Cerebellar cortex (tissue), 1 donor: ENCODE data around the gene YIPF2.
"Not testable (repeated sequence)": the region's sequence is repeated elsewhere in the genome, so short reads cannot be mapped to it uniquely, and the experiment has no call there.

Experiments used
- DNase-seq: peaks from one replicate; pipeline ENCODE4 v3.0.0-alpha.2; 2015; ENCODE audit warnings: low spot score

YIPF2 gene

DNA sequence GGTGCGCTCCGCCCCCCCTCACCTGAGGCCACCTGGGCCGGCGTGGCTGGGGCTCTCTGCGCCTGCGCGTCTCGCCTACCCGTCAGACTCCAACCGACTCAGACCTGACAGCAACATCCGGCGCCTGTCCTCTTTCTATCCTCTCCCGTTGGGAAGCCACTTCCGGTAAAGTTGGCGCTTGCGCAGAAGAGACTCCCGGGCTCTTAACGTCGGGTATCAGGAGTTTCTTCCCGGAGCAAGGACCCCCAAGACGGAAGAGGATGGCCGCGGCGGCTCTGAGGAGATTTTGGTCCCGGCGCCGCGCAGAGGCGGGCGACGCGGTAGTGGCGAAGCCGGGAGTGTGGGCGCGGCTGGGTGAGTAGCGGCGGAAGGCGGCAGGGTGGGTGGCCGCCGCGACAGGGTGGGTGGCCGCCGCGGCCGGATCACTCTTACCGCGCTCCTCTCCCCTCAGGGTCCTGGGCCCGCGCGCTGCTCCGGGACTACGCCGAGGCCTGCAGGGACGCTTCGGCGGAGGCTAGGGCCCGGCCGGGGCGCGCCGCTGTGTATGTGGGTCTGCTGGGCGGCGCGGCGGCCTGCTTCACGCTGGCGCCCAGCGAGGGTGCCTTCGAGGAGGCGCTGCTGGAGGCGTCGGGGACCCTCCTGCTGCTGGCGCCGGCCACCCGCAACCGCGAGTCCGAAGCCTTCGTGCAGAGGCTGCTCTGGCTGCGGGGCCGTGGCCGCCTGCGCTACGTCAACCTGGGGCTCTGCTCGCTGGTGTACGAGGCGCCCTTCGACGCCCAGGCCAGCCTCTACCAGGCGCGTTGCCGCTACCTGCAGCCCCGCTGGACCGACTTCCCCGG, at the start of gene YIPF2, which contains the start of gene TIMM29:
Gene YIPF2 (minus strand): TSS at position 77 of the 839 bp plus-strand sequence. CDS start 229 bp downstream, outside the sequence.
Gene TIMM29 (plus strand): TSS at position 249 of the 839 bp plus-strand sequence. CDS start 12 bp downstream, at position 261.
- DNase-seq: peak; percentile 99

DNA sequence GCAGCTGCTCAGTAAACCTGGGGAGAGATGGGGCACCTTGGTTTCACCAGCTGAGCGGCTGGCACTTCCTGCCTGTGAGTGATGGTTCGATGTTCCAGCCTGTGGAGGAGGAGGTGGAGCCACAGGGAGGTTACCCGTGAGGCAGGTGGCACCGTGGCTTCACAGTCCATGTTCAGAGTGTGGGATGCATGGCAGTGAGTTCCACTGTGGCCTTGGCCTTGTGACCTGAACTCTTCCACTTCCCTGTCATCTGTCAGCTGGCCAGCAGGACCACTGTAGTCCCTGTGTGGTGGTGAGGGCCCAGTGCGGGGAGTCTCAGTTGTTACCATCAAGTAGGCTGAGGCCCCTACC, 49.3 kb upstream of the YIPF2 start:
- no peak for DNase-seq

DNA sequence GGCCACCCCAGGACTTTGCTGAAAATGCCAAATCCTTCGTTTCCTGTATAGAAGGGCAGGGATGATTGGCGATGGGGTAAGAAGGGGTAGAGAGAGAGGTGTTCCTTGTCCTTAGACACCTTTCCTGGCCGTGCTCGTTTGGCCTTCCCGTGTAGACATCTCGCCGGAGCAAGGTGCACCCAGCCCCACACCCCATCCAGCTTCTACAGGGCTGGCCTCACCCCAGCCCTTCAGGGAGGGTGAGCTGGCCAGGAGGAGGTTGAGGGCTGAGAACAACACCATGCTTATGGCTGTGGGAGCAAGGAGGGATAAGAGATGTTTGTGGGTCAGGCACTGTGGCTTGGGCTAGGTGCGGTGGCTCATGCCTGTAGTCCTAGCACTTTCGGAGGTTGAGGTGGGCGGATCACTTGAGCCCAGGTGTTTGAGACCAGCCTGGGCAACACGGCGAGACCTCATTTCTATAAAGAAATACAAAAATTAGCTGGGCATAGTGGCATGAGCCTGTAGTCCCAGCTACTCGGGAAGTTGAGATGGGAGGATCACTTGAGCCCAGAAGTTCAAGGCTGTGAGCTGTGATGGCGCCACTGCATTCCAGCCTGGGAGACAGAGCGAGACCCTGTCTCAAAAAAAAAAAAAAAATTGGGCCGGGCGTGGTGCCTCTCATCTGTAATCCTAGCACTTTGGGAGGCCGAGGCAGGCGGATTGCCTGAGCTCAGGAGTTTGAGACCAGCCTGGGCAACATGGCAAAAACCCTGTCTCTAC, 47.9 kb upstream of the YIPF2 start:
- DNase-seq: no peak

DNA sequence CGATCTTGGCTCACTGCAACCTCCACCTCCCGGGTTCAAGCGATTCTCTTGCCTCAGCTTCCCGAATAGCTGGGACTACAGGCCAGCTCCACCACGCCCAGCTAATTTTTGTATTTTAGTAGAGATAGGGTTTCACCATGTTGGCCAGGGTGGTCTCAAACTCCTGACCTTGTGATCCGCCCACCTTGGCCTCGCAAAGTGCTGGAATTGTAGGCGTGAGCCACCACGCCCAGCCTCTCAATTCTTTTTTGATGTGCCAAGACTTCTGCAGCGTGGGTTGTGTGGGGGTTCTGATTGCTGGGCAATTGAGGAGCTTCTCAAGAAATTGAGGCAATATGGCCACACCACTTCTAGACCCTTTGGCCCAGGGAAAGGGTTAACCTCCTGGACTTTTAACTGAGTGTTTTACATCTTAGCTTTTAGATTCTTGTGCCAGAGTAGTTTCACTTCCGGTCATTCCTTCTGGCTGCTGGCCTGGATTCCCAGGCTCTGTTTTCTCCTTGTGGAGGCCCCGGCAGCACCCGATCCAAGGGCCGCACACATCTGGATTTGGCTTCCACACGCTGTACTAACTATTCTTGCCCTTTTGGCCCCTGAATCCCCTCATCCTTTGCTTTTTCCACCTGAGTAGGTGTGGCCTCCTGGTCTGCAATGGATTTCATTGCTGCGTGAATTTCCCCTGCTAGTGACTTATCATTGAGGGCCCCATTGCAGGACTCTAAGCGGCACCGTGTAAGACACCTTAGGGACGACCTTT, 47.1 kb upstream of the YIPF2 start:
- no peak for DNase-seq

DNA sequence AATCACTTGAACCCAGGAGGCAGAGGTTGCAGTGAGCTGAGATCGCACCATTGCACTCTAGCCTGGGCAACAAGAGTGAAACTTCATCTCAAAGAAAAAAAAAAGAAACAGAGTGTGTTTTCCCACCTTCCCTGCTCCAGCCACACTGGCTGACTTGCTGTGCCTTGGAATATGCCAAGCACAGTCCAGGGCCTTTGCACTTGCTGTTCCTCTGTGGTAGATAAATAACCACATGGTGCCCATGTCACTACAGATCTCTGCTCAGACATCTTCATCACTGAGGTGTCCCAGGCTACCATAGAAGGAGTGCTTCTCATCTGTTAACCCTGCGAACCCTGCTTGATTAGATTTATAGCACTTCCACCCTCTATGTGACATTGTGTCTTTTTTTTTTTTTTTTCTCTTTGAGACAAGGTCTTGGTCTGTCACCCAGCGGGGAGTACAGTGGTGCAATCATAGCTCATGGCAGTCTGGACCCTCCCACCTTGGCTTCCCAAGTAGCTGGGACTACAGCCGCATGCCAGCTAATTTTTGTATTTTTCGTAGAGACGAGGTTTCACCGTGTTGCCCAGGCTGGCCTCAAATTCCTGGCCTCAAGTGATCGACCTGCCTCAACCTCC, 42.8 kb upstream of the YIPF2 start:
- DNase-seq: no peak

DNA sequence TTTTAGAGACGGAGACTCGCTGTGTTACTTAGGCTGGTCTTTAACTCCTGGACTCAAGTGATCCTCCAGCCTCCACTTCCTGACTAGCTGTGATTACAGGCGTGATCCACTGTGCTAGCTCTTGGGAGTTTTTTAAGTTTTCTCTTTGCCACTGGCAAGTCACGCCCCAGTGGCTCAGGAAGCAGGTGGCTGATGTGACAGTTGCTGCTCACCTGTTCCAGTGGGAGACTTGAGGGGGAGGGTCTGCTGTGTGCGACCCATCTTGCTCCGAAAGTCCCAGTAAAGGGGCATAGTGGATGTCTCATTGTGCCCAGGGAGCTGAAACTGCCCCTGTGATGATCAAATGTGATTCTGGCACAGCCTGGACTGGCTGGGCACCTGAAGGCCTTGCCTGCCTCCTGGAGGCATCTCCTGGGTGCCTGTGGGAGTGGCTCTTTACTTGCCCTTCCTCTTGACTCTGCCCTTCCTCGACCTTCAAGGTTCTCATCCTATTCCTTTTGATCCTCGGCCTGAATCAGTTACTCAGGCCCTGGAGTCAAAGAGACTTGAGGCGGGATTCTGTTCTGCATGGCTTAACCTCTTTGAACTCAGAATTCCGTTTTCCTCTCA, 40.2 kb upstream of the YIPF2 start:
- no peak for DNase-seq

DNA sequence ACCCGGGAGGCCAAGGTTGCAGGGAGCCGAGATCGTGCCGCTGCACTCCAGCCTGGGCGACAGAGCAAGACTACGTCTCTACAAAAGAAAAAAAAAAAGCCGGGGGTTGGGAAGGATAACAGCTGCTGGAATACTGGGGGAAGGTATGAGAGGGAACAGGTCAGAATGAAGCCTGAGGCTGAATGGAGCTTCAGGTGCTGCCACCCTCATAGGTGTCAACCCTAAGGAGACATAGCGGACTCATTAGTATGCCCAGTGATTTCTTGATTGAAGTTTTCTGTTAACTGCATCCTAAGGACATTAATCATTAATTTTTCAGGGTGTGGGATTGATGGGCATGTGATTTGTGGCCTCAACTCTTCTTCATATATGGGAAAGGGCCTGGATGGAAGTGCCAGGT, 38.4 kb upstream of the YIPF2 start:
- no peak for DNase-seq

DNA sequence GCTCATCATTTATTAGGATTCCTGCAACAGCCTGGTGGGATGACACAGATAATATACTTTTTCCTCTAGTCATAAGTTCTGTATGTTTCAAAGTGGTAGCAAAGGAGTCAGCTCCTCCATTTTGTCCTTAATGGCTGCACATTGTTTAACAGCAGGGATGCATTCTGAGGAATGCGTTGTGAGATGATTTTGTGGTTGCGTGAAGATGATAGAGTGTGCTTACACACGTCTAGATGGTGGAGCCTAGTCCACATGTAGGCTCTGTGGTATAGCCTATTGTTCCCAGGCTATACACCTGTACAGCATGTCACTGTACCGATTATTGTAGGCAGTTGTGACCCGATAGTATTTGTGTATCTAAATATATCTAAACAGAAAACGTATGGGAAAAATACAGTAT, 37.0 kb upstream of the YIPF2 start:
- no peak for DNase-seq

DNA sequence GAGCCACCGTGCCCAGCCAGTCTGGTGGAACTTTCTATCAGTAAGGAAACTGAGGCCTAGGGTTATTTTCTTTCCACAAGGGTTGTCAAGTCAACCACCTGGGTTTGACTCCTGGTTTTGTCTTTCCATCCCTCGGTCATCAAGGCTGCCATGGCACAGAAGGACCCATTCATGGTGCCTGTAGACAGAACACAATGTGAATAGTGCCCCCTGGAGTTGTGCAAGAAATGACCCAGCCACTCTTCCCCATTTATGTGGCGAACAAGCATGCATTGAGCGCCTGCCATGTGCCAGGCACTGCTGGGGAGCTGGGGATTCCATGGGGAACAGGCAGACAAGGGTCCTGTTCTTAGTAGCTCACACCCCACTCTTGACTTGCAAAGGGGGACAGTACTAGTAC, 36.5 kb upstream of the YIPF2 start:
- no peak for DNase-seq

DNA sequence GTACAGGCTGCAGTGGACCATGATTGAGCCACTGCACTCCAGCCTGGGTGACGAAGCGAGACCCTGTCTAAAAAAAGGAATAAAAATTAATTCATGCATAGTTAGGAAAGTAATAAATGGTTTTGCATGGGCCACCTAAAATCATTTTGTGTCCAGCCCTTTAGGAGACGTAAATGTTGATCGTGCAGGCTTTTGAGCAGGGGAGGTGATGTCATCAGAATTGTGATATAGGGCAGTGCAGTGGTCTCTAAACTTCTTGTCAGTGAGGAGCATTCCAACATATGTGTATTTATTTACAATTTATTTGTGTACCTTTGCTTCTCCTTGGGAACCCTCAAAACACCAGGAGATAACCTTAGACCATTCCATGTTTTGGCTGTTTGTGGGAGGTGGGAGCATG, 35.4 kb upstream of the YIPF2 start:
- no peak for DNase-seq

DNA sequence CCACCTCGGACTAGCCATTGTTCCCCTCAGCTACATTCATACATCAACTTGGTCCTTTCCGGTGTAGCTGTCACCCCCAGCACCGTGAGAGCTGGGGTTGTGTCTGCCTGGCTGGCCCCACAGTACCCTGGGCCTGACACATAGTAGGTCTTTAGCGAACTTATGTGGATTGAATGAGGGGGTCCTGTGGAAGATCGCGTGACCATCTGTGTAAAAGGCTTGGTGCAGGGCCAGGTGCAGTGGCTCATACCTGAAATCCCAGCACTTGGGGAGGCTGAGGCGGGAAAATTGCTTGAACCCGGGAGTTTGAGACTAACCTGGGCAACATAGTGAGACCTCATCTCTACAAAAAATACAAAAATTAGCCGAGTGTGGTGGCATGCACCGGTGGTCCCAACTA, 34.4 kb upstream of the YIPF2 start:
- DNase-seq: no peak

DNA sequence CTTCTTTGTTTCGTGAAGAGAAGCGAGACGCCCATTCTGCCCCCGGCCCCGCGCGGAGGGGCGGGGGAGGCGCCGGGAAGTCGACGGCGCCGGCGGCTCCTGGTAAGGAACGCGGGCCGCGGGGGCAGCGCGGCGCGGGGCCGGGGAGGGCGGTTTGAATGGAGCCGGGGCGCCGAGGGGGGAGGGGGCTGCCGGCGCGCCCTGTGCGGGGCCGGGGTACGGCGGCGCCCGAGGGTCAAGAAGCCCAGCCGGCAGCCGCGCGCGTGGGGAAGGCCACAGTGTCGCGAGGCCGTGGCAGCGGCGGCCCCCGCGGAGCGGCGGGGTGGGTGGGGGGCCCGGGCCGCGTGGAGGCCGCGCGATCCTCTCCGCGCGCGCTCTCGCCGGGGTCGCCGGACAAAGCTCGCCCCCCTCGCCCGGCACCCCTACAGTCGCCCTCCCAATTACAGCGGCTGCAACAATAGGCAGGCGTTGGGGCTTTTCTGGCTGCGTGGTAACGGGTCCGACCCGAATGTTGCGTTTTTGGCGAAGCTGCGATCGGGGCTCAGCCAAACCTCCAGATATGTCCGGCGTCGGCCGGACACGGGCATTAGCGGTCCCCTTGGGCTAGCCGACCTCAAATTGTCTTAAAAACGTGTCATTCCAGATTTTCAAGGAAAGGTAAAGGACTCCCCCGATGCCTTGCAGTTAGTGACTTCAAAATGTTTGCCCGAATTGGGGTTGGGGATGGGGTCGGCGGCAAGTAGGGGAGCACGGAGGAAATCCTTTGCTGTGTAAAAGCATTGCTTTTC, 32.8 kb upstream of the YIPF2 start:
- no peak for DNase-seq

DNA sequence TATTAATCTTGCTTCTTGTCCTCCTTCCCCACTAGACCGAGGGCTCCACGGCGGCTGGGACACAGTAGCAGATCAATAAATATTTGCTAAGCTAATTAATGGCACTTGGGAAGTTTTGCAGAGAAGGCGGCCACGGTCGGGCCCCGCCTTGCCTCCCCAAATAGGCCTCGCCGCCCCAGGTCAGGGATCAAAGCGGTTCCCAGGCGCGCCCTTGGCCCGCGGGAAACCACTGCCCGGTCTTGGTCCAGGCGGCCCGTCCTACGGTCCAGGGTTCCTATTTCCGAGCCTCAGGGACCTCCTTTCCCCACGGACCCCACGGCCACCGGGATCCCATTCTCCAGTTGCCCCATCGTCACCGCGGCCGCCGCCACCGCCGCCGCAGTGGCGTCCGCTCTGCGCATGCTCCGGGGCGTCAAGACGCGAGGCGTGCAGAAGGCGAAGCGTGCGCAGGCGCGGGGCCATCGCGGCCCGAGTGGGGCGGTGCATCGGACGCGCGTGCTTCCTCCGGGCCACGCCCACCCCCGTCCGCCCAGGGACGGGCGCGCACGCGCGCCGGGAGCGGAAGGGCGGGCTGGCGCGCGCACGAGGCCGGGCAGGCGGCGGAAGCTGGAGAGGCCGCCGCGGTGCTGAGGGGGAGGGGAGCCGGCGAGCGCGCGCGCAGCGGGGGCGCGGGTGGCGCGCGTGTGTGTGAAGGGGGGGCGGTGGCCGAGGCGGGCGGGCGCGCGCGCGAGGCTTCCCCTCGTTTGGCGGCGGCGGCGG, 32.1 kb upstream of the YIPF2 start, which contains the start of gene SMARCA4:
Gene SMARCA4 (plus strand): TSS at position 717 of the 759 bp plus-strand sequence. CDS start 23,122 bp downstream, outside the sequence.
- peak; percentile 92 for DNase-seq

DNA sequence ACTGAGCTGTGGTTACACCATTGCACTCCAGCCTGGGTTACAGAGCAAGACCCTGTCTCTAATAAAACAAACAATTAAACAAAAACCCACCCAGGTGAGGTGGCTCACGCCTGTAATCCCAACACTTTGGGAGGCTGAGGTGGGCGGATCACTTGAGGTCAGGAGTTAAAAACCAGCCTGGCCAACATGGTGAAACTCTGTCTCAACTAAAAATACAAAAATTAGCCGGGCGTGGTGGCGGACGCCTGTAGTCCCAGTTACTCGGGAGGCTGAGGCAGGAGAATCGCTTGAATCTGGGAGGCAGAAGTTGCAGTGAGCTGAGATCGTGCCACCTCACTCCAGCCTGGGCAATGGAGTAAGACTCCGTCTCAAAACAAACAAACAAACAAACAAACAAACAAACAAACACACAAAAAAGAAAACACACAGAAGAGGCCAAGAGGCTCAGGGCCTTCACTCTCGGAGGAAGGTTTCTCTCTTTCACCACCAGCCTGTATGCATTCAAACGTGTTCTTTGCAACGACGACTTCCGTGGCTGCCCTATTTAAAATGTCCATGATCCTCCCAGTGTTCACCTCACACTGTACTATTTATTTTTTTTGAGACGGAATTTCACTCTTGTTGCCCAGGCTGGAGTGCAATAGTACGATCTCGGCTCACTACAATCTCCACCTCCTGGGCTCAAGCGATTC, 31.0 kb upstream of the YIPF2 start:
- DNase-seq: not testable (repeated sequence)

DNA sequence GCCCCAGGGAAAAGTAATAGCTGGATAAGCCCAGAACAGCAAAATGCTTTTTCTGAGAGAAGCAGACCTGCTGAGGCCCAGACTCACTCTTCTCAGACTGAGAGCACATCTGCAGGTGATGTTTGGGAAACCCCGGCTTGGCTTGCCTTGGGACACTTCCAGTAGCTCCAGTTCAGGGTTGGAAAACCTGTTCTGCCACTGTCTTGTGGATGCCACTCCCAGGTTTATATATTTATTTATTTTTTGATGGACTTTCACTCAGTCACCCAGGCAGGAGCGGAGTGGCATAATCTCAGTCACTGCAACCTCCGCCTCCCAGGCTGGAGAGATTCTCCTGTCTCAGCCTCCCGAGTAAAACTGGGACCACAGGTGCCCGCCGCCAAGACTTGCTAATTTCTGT, 24.4 kb upstream of the YIPF2 start:
- DNase-seq: no peak

DNA sequence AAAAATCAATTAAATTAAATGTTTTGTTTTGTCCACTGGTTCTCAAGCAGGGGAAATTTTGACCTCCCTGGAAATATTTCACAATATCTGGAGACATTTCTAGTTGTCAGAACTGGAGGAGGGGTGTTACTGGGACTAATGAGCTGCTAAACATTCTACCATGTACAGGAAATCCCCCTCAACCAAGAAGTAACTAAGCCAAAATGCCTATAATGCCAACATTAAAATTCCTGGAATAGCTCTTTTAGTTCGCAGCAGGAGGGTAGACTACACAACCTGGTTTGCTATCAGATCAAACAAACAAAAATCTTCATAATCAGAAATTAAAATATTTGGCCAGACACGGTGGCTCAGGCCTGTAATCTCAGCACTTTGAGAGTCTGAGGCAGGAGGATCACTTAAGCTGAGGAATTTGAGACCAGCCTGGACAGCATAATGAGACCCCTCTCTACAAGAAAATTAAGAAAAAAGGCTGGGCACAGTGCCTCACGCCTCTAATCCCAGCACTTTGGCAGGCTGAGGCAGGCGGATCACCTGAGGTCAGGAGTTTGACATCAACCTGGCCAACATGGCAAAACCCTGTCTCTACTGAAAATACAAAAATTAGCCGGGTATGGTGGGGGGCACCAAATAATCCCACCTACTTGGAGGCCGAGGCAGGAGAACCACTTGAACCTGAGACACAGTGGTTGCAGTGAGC, 18.7 kb upstream of the YIPF2 start:
- peak; percentile 77 for DNase-seq

DNA sequence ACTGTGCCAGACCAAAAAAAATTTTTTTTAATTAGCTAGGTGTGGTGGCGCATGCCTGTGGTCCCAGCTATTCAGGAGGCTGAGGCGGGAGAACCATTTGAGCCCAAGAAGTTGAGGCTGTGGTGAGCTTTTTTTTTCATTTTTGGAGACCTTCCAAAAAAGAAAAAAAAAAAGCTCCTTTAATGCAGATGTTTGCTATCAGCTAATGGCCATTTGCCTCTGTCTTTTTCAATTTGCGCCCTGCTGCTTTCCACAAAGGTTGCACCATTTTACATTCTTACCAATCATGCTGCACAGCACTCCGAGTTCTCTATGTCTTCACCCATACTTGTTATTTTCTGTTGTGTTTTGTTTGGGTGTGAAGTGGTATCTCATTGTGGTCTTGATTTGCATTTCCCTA, 16.8 kb upstream of the YIPF2 start:
- no peak for DNase-seq

DNA sequence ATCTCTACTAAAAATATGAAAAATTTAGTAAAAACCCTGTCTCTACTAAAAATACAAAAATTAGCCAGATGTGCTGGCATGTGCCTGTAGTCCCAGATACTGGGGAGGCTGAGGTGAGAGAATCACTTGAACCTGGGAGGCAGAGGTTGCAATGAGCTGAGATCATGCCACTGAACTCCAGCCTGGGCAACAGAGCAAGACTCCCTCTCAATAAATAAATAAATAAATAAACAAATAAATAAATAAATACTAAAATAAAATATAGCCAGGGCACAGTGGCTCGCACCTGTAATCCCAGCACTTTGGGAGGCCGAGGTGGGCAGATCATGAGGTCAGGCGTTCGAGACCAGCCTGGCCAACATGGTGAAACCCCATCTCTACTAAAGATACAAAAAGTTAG, 15.0 kb upstream of the YIPF2 start:
- DNase-seq: not testable (repeated sequence)

DNA sequence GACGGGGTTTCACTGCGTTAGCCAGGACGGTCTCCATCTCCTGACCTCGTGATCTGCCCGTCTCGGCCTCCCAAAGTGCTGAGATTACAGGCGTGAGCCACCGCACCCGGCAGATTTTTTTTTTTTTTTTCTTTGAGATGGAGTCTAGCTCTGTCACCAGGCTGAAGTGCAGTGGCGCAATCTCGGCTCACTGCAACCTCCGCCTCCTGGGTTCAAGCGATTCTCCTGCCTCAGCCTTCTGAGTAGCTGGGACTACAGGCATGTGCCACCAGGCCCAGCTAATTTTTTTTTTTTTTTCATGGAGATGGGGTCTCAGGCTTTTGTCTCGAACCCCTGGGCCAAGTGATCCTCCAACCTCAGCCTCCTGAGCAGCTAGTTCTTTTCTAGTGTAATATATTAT, 13.2 kb upstream of the YIPF2 start:
- not testable (repeated sequence) for DNase-seq
